B cell (primary cell): ENCODE data around the gene ATP9A. TPM values are rescaled to one million over a fixed set of nuclear protein-coding genes. Genes with fewer than 3 reads are reported as not detected.

Experiments
- ATAC-seq: fragments of 200-7000 bp; cut with Tn5 transposase; one replicate; pipeline ENCODE4 v1.10.0; 2021; ENCODE audit warnings: low read depth, mild to moderate bottlenecking, moderate number of reproducible peaks, moderate library complexity
- CTCF ChIA-PET: fragments of 350-600 bp; sonication (Branson Sonifier 250); formaldehyde crosslinking; loops from one replicate; lab custom pipeline; 2021; ENCODE audit warnings: antibody characterized with exemption, inconsistent platforms; lab: Charles Lee
- POLR2A ChIA-PET: fragments of 350-600 bp; sonication (Branson Sonifier 250); formaldehyde crosslinking; loops from one replicate; lab custom pipeline; 2021; ENCODE audit warnings: antibody characterized with exemption; lab: Charles Lee
- DNase-seq: peaks from one replicate; pipeline ENCODE4 v3.0.0; 2013
- H2AFZ ChIP-seq: 2 replicates; pipeline ENCODE4 v1.6.1; 2012; ENCODE audit warnings: mild to moderate bottlenecking, low read depth, low read length; ENCODE audit not compliant: insufficient read depth, poor library complexity, severe bottlenecking
- H3K27ac ChIP-seq, 2 donors: 1 replicate in 1 of 2; 2 replicates in 1 of 2; pipeline ENCODE4 v1.5.1; 2012 to 2013; ENCODE audit warnings: low read length in 2 of 2, mild to moderate bottlenecking in 2 of 2, moderate library complexity in 1 of 2
- H3K27me3 ChIP-seq, 4 experiments: fragments of 200-600 bp in 1 of 4; sonication (generic) in 1 of 4; replicated peaks in 1 of 4; 1 replicate in 2 of 4; 2 replicates in 2 of 4; pipeline versions ENCODE4 v1.6.1 to v1.7.0; 2013 to 2016; ENCODE audit warnings: low read length in 3 of 4, mild to moderate bottlenecking in 2 of 4, mixed read lengths in 1 of 4, moderate library complexity in 1 of 4; ENCODE audit not compliant: insufficient read depth in 4 of 4, control insufficient read depth in 3 of 4; ENCODE audit errors: control extremely low read depth in 1 of 4
- H3K36me3 ChIP-seq, 2 experiments: replicated peaks in 1 of 2; 1 replicate in 1 of 2; 2 replicates in 1 of 2; pipeline versions ENCODE4 v1.6.1 to v1.7.1; 2013; ENCODE audit warnings: low read length in 1 of 2; ENCODE audit not compliant: insufficient read depth in 2 of 2, control insufficient read depth in 1 of 2; ENCODE audit errors: control extremely low read depth in 1 of 2, extremely low read depth in 1 of 2
- H3K4me1 ChIP-seq, 2 donors: fragments of 200-600 bp in 1 of 2; sonication (generic) in 1 of 2; 1 replicate in 1 of 2; 2 replicates in 1 of 2; pipeline versions ENCODE4 v1.5.1 to v1.6.1; 2013 to 2017; ENCODE audit warnings: low read length in 2 of 2; ENCODE audit not compliant: control insufficient read depth in 2 of 2, insufficient read depth in 2 of 2
- H3K4me2 ChIP-seq: replicated peaks from 2 replicates; pipeline ENCODE3; 2012; ENCODE audit warnings: mild to moderate bottlenecking, low read depth, low read length; ENCODE audit not compliant: poor library complexity, severe bottlenecking
- H3K4me3 ChIP-seq, 5 experiments: fragments of 200-600 bp in 1 of 5; sonication (generic) in 1 of 5; 1 replicate in 3 of 5; 2 replicates in 2 of 5; pipeline versions ENCODE4 v1.5.1 to v1.7.0; 2011 to 2016; ENCODE audit warnings: low read length in 4 of 5, mild to moderate bottlenecking in 4 of 5, low read depth in 2 of 5, control low read depth in 1 of 5, moderate library complexity in 1 of 5; ENCODE audit not compliant: insufficient read depth in 1 of 5; ENCODE audit errors: control extremely low read depth in 1 of 5, extremely low read depth in 1 of 5
- H3K79me2 ChIP-seq: fragments of 200-600 bp; sonication (generic); one replicate; pipeline ENCODE4 v1.6.0; 2016; ENCODE audit warnings: low read length; ENCODE audit not compliant: control insufficient read depth, insufficient read depth
- H3K9ac ChIP-seq: fragments of 200-600 bp; sonication (generic); 2 replicates; pipeline ENCODE4 v1.6.1; 2017; ENCODE audit warnings: mild to moderate bottlenecking, low read length, moderate library complexity
- H3K9me3 ChIP-seq, 3 donors: one replicate each; pipeline versions ENCODE4 v1.6.1 to v1.7.1; 2013; ENCODE audit warnings: low read length in 2 of 3; ENCODE audit not compliant: control insufficient read depth in 2 of 3, insufficient read depth in 1 of 3; ENCODE audit errors: control extremely low read depth in 1 of 3
- H4K20me1 ChIP-seq: 2 replicates; pipeline ENCODE4 v1.6.0; 2012; ENCODE audit warnings: mild to moderate bottlenecking, low read length; ENCODE audit not compliant: insufficient read depth, control insufficient read depth, poor library complexity, severe bottlenecking
- H3K27ac Mint-ChIP-seq: one replicate; pipeline ENCODE4 v1.8.0; 2021; ENCODE audit warnings: mixed read lengths
- H3K27me3 Mint-ChIP-seq: one replicate; pipeline ENCODE4 v1.8.0; 2021; ENCODE audit warnings: mixed read lengths
- H3K4me1 Mint-ChIP-seq: one replicate; pipeline ENCODE4 v1.8.0; 2021; ENCODE audit warnings: mixed read lengths
- H3K4me3 Mint-ChIP-seq: one replicate; pipeline ENCODE4 v1.8.0; 2021; ENCODE audit warnings: mixed read lengths
- H3K9me3 Mint-ChIP-seq: one replicate; pipeline ENCODE4 v1.8.0; 2022; ENCODE audit warnings: mixed read lengths; ENCODE audit not compliant: insufficient read depth
- EZH2 ChIP-seq: IDR thresholded peaks from 2 replicates; pipeline ENCODE4 v1.6.1; 2012; ENCODE audit warnings: borderline replicate concordance, low read depth, mild to moderate bottlenecking, moderate library complexity, low read length; ENCODE audit not compliant: insufficient read depth, poor library complexity, severe bottlenecking
- WGBS: methylation state at CpG from one replicate; pipeline ENCODE4 v1.1.5; 2013; ENCODE audit warnings: missing lambda C conversion rate; ENCODE audit not compliant: insufficient coverage; 5-methylcytosine and 5-hydroxymethylcytosine counted together
- intact Hi-C: fragments of 100-400 bp; cut with micrococcal nuclease; formaldehyde crosslinking; loops from one replicate; pipeline ENCODE4 v1.10.0; 2022
- polyA plus RNA-seq: library from polyadenylated mRNA; depleted of rRNA; stranded (reverse); fragments of >200 nt; gene quantifications from 2 replicates; pipeline ENCODE4 v1.2.3, GENCODE V29; 2012
- total RNA-seq, 2 donors: library from RNA; stranded (reverse); fragments of 120-200 nt in 1 of 2; gene quantifications; 1 replicate in 1 of 2; 2 replicates in 1 of 2; pipeline versions ENCODE4 v1.2.3 to v1.2.4, GENCODE V29; 2013 to 2022
- TF ChIP-seq, protein P1 (sequence below): fragments of 200-600 bp; IDR thresholded peaks from one replicate; pipeline ENCODE4 v1.8.0; 2022; ENCODE audit warnings: antibody characterized with exemption, mild to moderate bottlenecking

Gene ATP9A
- total and polyA plus RNA-seq, 2 donors (not counting 1 experiment from before 2014, with no cell fraction given), result 0.13 to 0.22 TPM

- H3K79me2 ChIP-seq, result no peaks in the 10 kb centered on the region
- no peaks in the 10 kb centered on the region for H3K9me3 ChIP-seq
- no peaks in the 10 kb centered on the region for H3K36me3 ChIP-seq
- ATAC-seq (no peak), DNase-seq (no peak)
- H3K27me3 ChIP-seq, result no peaks in the 10 kb centered on the region
- no peak overlapping the region for H3K27ac ChIP-seq
- no peak overlapping the region for H3K4me2 ChIP-seq
- no peaks in the 10 kb centered on the region for H3K4me1 Mint-ChIP-seq
- no peaks in the 10 kb centered on the region for H3K9me3 Mint-ChIP-seq
- WGBS, result 90% methylated on average over 8 of the region's 10 CpGs
- H2AFZ ChIP-seq, result no peak overlapping the region
- no peaks in the 10 kb centered on the region for H4K20me1 ChIP-seq
- no peak overlapping the region for H3K4me3 Mint-ChIP-seq
- TF ChIP-seq, protein P1, sequence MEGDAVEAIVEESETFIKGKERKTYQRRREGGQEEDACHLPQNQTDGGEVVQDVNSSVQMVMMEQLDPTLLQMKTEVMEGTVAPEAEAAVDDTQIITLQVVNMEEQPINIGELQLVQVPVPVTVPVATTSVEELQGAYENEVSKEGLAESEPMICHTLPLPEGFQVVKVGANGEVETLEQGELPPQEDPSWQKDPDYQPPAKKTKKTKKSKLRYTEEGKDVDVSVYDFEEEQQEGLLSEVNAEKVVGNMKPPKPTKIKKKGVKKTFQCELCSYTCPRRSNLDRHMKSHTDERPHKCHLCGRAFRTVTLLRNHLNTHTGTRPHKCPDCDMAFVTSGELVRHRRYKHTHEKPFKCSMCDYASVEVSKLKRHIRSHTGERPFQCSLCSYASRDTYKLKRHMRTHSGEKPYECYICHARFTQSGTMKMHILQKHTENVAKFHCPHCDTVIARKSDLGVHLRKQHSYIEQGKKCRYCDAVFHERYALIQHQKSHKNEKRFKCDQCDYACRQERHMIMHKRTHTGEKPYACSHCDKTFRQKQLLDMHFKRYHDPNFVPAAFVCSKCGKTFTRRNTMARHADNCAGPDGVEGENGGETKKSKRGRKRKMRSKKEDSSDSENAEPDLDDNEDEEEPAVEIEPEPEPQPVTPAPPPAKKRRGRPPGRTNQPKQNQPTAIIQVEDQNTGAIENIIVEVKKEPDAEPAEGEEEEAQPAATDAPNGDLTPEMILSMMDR, result no peak
- no peak for TF ChIP-seq EZH2
- no peak overlapping the region for H3K4me3 ChIP-seq
- intact Hi-C loops, result no loop called here
- no peaks in the 10 kb centered on the region for H3K4me1 ChIP-seq
- H3K27ac Mint-ChIP-seq, result no peak overlapping the region
- CTCF ChIA-PET, result no interaction called here
- H3K9ac ChIP-seq, result no peak overlapping the region
- H3K27me3 Mint-ChIP-seq, result peaks cover 15% of the 10 kb centered on the region
- POLR2A ChIA-PET, result no interaction called here
Measured at GRCh38 chr20:51680067-51680749, 88.0 kb downstream of the ATP9A start.

DNA sequence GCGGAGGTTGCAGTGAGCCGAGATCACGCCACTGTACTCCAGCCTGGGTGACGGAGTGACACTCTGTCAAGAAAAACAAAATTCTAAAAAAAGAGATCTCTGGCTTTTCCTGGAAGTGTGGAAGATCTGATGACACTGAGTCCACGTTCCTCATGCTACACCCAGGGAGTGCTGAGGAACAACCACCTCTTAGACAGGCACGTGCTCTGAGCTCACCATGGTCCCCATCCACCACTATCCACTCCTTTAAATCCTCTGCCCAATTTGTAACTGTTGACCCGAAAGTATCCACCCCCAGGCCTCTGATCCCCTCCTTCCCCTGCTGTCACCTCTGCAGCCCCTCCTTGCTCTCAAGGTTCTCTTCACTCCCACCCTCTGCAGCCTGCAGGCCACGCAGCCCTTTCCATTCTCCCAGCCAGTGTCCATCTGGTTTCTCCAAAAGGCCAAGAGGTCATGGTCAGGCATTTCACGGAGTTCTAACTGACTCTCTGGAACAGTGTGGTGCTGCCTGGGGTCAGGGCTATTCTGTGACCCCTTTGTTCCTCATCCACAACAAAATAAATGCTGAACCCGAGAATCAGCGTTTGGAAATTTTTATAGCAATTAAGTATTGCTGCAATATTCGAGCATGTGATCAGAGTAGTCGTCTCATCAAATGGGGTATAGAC is 88.8 kb downstream of the ATP9A start:
- Histone ChIP-seq H3K9me3 (no peaks in the 10 kb centered on the region), H3K27me3 (no peaks in the 10 kb centered on the region), H4K20me1 (no peaks in the 10 kb centered on the region), H2AFZ (no peak overlapping the region), H3K4me2 (no peak overlapping the region), H3K79me2 (no peaks in the 10 kb centered on the region), H3K27ac (no peak overlapping the region), H3K9ac (no peak overlapping the region), H3K4me1 (no peaks in the 10 kb centered on the region), H3K36me3 (no peaks in the 10 kb centered on the region), H3K4me3 (no peak overlapping the region)
- Mint-ChIP-seq H3K27me3 (peaks cover 15% of the 10 kb centered on the region), H3K27ac (no peak overlapping the region), H3K4me1 (no peaks in the 10 kb centered on the region), H3K4me3 (no peak overlapping the region), H3K9me3 (no peaks in the 10 kb centered on the region)
- no peak for ATAC-seq
- intact Hi-C loops, result no loop called here
- ChIA-PET POLR2A (no interaction called here), CTCF (no interaction called here)
- WGBS, result 93% methylated on average over 13 of the region's 13 CpGs
- DNase-seq, result no peak
- TF ChIP-seq, protein P1, result no peak
- TF ChIP-seq EZH2, result no peak
